GM23248 (cell line): Measurements from ENCODE around the gene P4HA2. TPM values are rescaled to one million over a fixed set of nuclear protein-coding genes. Genes with fewer than 3 reads are reported as not detected.

Experiments used
- DNase-seq: peaks from one replicate; pipeline ENCODE4 v3.0.0-alpha.2; 2015
- H2AFZ ChIP-seq: fragments of 200-600 bp; sonication (generic); 2 replicates; pipeline ENCODE4 v1.6.1; 2016; ENCODE audit warnings: antibody characterized with exemption
- H3F3A ChIP-seq: fragments of 200-600 bp; sonication (generic); 2 replicates; pipeline ENCODE4 v1.6.1; 2016; ENCODE audit warnings: mild to moderate bottlenecking, antibody characterized with exemption, mixed run types; ENCODE audit not compliant: insufficient read depth
- H3K27ac ChIP-seq: fragments of 200-600 bp; sonication (generic); 2 replicates; pipeline ENCODE4 v1.5.1; 2016; ENCODE audit warnings: mild to moderate bottlenecking
- H3K27me3 ChIP-seq: fragments of 200-600 bp; sonication (generic); replicated peaks from 2 replicates; pipeline ENCODE4 v1.6.1; 2016; ENCODE audit warnings: mild to moderate bottlenecking; ENCODE audit not compliant: insufficient read depth
- H3K36me3 ChIP-seq: fragments of 200-600 bp; sonication (generic); 2 replicates; pipeline ENCODE4 v1.6.1; 2016; ENCODE audit warnings: low read depth, mild to moderate bottlenecking
- H3K4me1 ChIP-seq: fragments of 200-600 bp; sonication (generic); 2 replicates; pipeline ENCODE4 v1.6.1; 2016; ENCODE audit warnings: mild to moderate bottlenecking; ENCODE audit not compliant: insufficient read depth
- H3K4me2 ChIP-seq: fragments of 200-600 bp; sonication (generic); one replicate; pipeline ENCODE4 v1.6.1; 2016; ENCODE audit warnings: mild to moderate bottlenecking; ENCODE audit not compliant: unreplicated experiment
- H3K4me3 ChIP-seq: fragments of 200-600 bp; sonication (generic); 2 replicates; pipeline ENCODE4 v1.5.1; 2016; ENCODE audit warnings: mild to moderate bottlenecking
- H3K79me2 ChIP-seq: fragments of 200-600 bp; sonication (generic); 2 replicates; pipeline ENCODE4 v1.6.1; 2016; ENCODE audit warnings: mild to moderate bottlenecking; ENCODE audit not compliant: insufficient read depth
- H3K9ac ChIP-seq: fragments of 200-600 bp; sonication (generic); 2 replicates; pipeline ENCODE4 v1.6.1; 2016; ENCODE audit warnings: mild to moderate bottlenecking
- H3K9me2 ChIP-seq: fragments of 200-600 bp; sonication (generic); 2 replicates; pipeline ENCODE4 v1.6.1; 2016; ENCODE audit warnings: mixed run types, mild to moderate bottlenecking, moderate library complexity; ENCODE audit not compliant: insufficient read depth
- H3K9me3 ChIP-seq: fragments of 200-600 bp; sonication (generic); one replicate; pipeline ENCODE4 v1.6.1; 2017; ENCODE audit warnings: low read depth
- H4K20me1 ChIP-seq: fragments of 200-600 bp; sonication (generic); 2 replicates; pipeline ENCODE4 v1.6.0; 2016; ENCODE audit not compliant: insufficient read depth
- EZH2 ChIP-seq: fragments of 200-600 bp; sonication (generic); IDR thresholded peaks from 2 replicates; pipeline ENCODE4 v1.6.1; 2018; ENCODE audit warnings: antibody characterized with exemption, mild to moderate bottlenecking; ENCODE audit not compliant: insufficient read depth, poor library complexity, severe bottlenecking
- EZH2phosphoT487 ChIP-seq: fragments of 200-600 bp; sonication (generic); IDR thresholded peaks from 2 replicates; pipeline ENCODE4 v1.6.1; 2018; ENCODE audit warnings: antibody characterized with exemption, moderate library complexity, mild to moderate bottlenecking, low read depth; ENCODE audit not compliant: insufficient read depth
- WGBS, 2 experiments: methylation state at CpG; one replicate each; pipeline ENCODE4 v1.1.6; 2015 to 2017; ENCODE audit warnings: low lambda C conversion rate in 2 of 2, low coverage in 1 of 2; ENCODE audit errors: missing lambda C conversion rate in 2 of 2; 5-methylcytosine and 5-hydroxymethylcytosine counted together
- in situ Hi-C: fragments of 300-500 bp; cut with MboI; formaldehyde crosslinking; loops from 2 replicates; pipeline ENCODE4 v1.15.0; 2020
- polyA plus RNA-seq: library from polyadenylated mRNA; unstranded; fragments of >200 nt; fragmentation: Nextera tagmentation; extraction: Ambion mirVana; gene quantifications from 2 replicates; pipeline ENCODE4 v1.2.1, GENCODE V29; 2016
- total RNA-seq: library from RNA; depleted of rRNA; stranded (reverse); fragments of >200 nt; shearing (Covaris generic); gene quantifications from 2 replicates; pipeline ENCODE4 v1.2.3, GENCODE V29; 2014

The P4HA2 gene
- total and polyA plus RNA-seq, 2 experiments from 2014 or later, result 337 to 353 TPM

- 0 out of 2 replicates have a peak overlapping the region, but pooled peaks have one; percentile 81 for H3K4me3 ChIP-seq
- peaks cover 67% of the 10 kb centered on the region for H3K4me1 ChIP-seq
- H3K79me2 ChIP-seq, result peaks cover 71% of the 10 kb centered on the region
- in situ Hi-C loops, result no loop called here
- H3K36me3 ChIP-seq, result no peaks in the 10 kb centered on the region
- H3K27me3 ChIP-seq, result no peaks in the 10 kb centered on the region
- H3K9me2 ChIP-seq, result no peaks in the 10 kb centered on the region
- no peak for DNase-seq
- TF ChIP-seq EZH2phosphoT487 (no peak), EZH2 (no peak)
- H3K9me3 ChIP-seq, result no peaks in the 10 kb centered on the region
- peaks cover 54% of the 10 kb centered on the region for H3F3A ChIP-seq
- H2AFZ ChIP-seq, result no peak overlapping the region
- H4K20me1 ChIP-seq, result no peaks in the 10 kb centered on the region; the same call in 1 of the 2 replicates
- H3K27ac ChIP-seq, result peak overlapping the region; percentile 99
- H3K9ac ChIP-seq, result peak overlapping the region; percentile 94; the same call in 1 of the 2 replicates
- no peak overlapping the region for H3K4me2 ChIP-seq
- 85 to 91% methylated on average over 2 of the region's 2 CpGs for WGBS, 2 experiments
Measured at GRCh38 chr5:132223861-132224260, 3.8 kb downstream of the P4HA2 start.

GRCh38 chr5:132222649-132223038 lies 5.0 kb downstream of the P4HA2 start:
- Histone ChIP-seq H3K27ac (peak overlapping the region; percentile 76), H3K9me2 (no peaks in the 10 kb centered on the region), H3K4me2 (peak overlapping the region; percentile 55), H4K20me1 (no peaks in the 10 kb centered on the region; the same call in 1 of the 2 replicates), H3K27me3 (no peaks in the 10 kb centered on the region), H3K9ac (peak overlapping the region; percentile 69), H3K4me3 (0 out of 2 replicates have a peak overlapping the region, but pooled peaks have one; percentile 17), H3F3A (peaks cover 54% of the 10 kb centered on the region), H3K9me3 (no peaks in the 10 kb centered on the region), H2AFZ (no peak overlapping the region), H3K36me3 (no peaks in the 10 kb centered on the region), H3K79me2 (peaks cover 83% of the 10 kb centered on the region), H3K4me1 (peaks cover 67% of the 10 kb centered on the region)
- 96 to 98% methylated on average over 3 of the region's 3 CpGs for WGBS, 2 experiments
- no peak for DNase-seq
- TF ChIP-seq EZH2phosphoT487, result no peak
- TF ChIP-seq EZH2, result no peak
- in situ Hi-C loops, result no loop called here

DNA sequence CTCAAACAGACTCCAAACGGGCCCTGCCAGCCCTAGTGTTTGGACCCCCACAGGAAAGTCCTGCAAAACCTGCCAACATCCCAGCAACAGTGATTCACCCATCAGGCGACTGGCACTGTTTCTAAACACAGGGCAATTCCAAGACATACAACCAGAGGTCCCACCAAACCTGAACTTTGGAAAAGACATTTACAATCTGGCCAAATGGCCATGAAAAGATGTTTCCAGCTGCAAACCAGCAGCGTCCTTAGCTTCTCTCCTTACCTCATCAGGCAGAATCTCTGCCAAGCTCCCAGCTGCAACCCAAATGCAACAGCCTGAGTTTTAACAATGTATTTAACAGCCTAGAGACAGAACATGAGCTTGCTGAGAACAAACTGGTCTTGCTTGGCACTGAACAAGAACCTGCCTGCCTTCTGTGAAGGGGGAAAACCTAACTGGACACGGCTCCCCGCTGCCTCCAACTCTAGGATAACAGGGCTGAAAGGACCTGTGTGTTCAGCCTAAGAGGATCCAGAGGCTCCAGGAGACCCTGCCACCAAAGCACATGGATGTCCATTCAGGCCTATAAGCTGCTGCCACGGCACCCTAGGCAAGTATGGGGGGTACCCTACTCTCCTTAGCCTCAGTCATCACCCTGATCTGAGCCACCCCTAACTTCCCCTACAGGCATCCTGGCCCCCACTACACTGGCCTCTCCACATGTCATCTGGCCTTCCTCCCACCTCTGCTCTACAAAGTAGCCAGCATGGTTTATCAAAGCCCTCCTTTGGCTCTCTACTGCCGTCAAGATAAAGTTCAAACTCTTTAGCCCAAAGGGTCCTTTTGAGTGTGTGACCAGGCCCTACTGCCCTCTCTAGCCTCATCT lies 5.6 kb downstream of the P4HA2 start:
- H3K27me3 ChIP-seq, result no peaks in the 10 kb centered on the region
- H3K79me2 ChIP-seq, result peaks cover 88% of the 10 kb centered on the region
- H3K9ac ChIP-seq, result peak overlapping the region; percentile 69
- in situ Hi-C loops, result no loop called here
- H3K4me1 ChIP-seq, result peaks cover 67% of the 10 kb centered on the region
- peaks cover 2% of the 10 kb centered on the region; the same call in 1 of the 2 replicates for H3K36me3 ChIP-seq
- no peak for TF ChIP-seq EZH2
- no peak for TF ChIP-seq EZH2phosphoT487
- H3K27ac ChIP-seq, result peak overlapping the region; percentile 76
- no peaks in the 10 kb centered on the region for H3K9me2 ChIP-seq
- peak; percentile 82 for DNase-seq
- H2AFZ ChIP-seq, result no peak overlapping the region
- H4K20me1 ChIP-seq, result no peaks in the 10 kb centered on the region; the same call in 1 of the 2 replicates
- H3K4me3 ChIP-seq, result 0 out of 2 replicates have a peak overlapping the region, but pooled peaks have one; percentile 17
- no peaks in the 10 kb centered on the region for H3K9me3 ChIP-seq
- peak overlapping the region; percentile 55 for H3K4me2 ChIP-seq
- peaks cover 54% of the 10 kb centered on the region for H3F3A ChIP-seq
- 27% methylated on average over 7 of the region's 7 CpGs for WGBS, 2 experiments

- Histone ChIP-seq H3K27ac (no peak overlapping the region), H3K4me1 (peaks cover 58% of the 10 kb centered on the region), H3K27me3 (no peaks in the 10 kb centered on the region), H2AFZ (no peak overlapping the region), H3K79me2 (peaks cover 89% of the 10 kb centered on the region), H3F3A (peaks cover 56% of the 10 kb centered on the region), H4K20me1 (no peaks in the 10 kb centered on the region; the same call in 1 of the 2 replicates), H3K4me3 (no peak overlapping the region), H3K9me2 (no peaks in the 10 kb centered on the region), H3K9ac (0 out of 2 replicates have a peak overlapping the region, but pooled peaks have one; percentile 7), H3K36me3 (peaks cover 12% of the 10 kb centered on the region; the same call in 1 of the 2 replicates), H3K9me3 (no peaks in the 10 kb centered on the region), H3K4me2 (no peak overlapping the region)
- in situ Hi-C loops, result no loop called here
- TF ChIP-seq EZH2phosphoT487, result no peak
- TF ChIP-seq EZH2, result no peak
- WGBS, 2 experiments, result 91 to 98% methylated on average over 2 of the region's 2 CpGs
- no peak for DNase-seq
Measured at GRCh38 chr5:132220491-132220890, 7.2 kb downstream of the P4HA2 start.
